Measurements from ENCODE around the gene NACC2.

Gene NACC2

GRCh38 chr9:136092741-136093140 lies 2.3 kb downstream of the NACC2 start (continued):
- TF ChIP-seq CSRNP3 (CRISPR knock-in tag; IDR thresholded peaks at IDR 0.05), result no peak

- ATAC-seq, result no peak
- TF ChIP-seq BACH2 (CRISPR knock-in tag; IDR thresholded peaks at IDR 0.05; ENCODE audit: borderline replicate concordance), result no peak
- TF ChIP-seq PATZ1 (CRISPR knock-in tag; IDR thresholded peaks at IDR 0.05; ENCODE audit: borderline replicate concordance), result no peak
- TF ChIP-seq TOX (CRISPR knock-in tag; IDR thresholded peaks at IDR 0.05; ENCODE audit: borderline replicate concordance), result no peak
- TF ChIP-seq ZFP30 (CRISPR knock-in tag; IDR thresholded peaks at IDR 0.05), result no peak
- TF ChIP-seq TSHZ2 (CRISPR knock-in tag; IDR thresholded peaks at IDR 0.05), result no peak
- TF ChIP-seq ZFP3 (CRISPR knock-in tag; IDR thresholded peaks at IDR 0.05), result no peak
- TF ChIP-seq ZNF70 (CRISPR knock-in tag; IDR thresholded peaks at IDR 0.05), result no peak
- no peak for TF ChIP-seq ZNF8 (CRISPR knock-in tag; IDR thresholded peaks at IDR 0.05)
- TF ChIP-seq RARB (CRISPR knock-in tag; IDR thresholded peaks at IDR 0.05), result no peak
- TF ChIP-seq CREB5 (CRISPR knock-in tag; IDR thresholded peaks at IDR 0.05; ENCODE audit: low read depth), result no peak
- TF ChIP-seq CSDC2 (CRISPR knock-in tag; IDR thresholded peaks at IDR 0.05), result no peak
- no peak for TF ChIP-seq SNAI2 (CRISPR knock-in tag; IDR thresholded peaks at IDR 0.05)
- TF ChIP-seq, protein P1, sequence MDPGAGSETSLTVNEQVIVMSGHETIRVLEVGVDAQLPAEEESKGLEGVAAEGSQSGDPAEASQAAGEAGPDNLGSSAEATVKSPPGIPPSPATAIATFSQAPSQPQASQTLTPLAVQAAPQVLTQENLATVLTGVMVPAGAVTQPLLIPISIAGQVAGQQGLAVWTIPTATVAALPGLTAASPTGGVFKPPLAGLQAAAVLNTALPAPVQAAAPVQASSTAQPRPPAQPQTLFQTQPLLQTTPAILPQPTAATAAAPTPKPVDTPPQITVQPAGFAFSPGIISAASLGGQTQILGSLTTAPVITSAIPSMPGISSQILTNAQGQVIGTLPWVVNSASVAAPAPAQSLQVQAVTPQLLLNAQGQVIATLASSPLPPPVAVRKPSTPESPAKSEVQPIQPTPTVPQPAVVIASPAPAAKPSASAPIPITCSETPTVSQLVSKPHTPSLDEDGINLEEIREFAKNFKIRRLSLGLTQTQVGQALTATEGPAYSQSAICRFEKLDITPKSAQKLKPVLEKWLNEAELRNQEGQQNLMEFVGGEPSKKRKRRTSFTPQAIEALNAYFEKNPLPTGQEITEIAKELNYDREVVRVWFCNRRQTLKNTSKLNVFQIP (CRISPR knock-in tag; IDR thresholded peaks at IDR 0.05; ENCODE audit: borderline replicate concordance, low read depth), result no peak
- TF ChIP-seq OSR1 (CRISPR knock-in tag; IDR thresholded peaks at IDR 0.05), result no peak
Observed at GRCh38 chr9:136092353-136092650, 2.8 kb downstream of the NACC2 start.

DNA sequence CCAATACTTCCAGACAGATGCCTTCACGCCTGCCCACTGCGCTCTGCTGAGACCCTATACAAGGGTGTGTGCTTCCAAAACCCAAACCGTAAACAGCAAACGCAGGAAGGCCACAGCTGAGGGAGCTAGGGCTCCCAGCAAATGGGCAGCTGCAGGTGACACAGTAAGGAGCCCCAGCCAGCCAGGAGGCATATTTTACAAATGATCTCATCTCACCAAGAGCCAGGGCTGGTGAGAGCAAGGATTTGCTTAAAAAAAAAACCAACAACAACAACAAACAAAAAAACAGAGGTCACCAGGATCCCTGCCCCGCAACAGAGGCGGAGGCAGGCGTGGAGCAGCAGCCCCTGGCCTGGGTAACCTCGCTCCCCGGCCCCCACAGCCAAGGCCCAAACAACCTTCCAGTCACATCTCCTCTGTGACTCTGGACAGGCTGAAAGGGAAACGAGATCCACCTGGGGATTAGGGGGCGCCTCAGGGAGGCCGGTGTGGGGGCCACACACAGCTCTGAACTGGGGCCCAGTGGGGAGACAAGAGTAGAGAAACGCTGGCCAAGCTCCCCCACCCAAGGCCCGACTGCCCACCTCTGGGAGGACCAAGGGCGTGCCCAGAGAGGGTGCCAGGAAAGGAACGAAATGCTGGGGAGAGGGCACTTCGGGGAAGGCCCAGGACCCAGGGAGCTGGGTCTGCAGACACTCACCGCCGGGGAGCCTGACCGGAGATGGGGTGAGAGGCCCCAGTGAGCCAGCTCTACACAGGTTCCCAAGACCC lies 3.3 kb downstream of the NACC2 start:
- TF ChIP-seq CSRNP3 (CRISPR knock-in tag; IDR thresholded peaks at IDR 0.05), result no peak
- ATAC-seq, result no peak

- no peak for ATAC-seq
- TF ChIP-seq TOX (CRISPR knock-in tag; IDR thresholded peaks at IDR 0.05; ENCODE audit: borderline replicate concordance) (no peak), ZC3H10 (CRISPR knock-in tag; IDR thresholded peaks at IDR 0.05) (no peak), ARNTL (CRISPR knock-in tag; IDR thresholded peaks at IDR 0.05; ENCODE audit: borderline replicate concordance, low read depth) (no peak), GLIS3 (CRISPR knock-in tag; IDR thresholded peaks at IDR 0.05) (no peak), TCF4 (CRISPR knock-in tag; IDR thresholded peaks at IDR 0.05; ENCODE audit: borderline replicate concordance) (no peak), PATZ1 (CRISPR knock-in tag; IDR thresholded peaks at IDR 0.05; ENCODE audit: borderline replicate concordance) (no peak), ESRRG (CRISPR knock-in tag; IDR thresholded peaks at IDR 0.05) (no peak), ZNF8 (CRISPR knock-in tag; IDR thresholded peaks at IDR 0.05) (no peak), OSR1 (CRISPR knock-in tag; IDR thresholded peaks at IDR 0.05) (no peak), ZFP3 (CRISPR knock-in tag; IDR thresholded peaks at IDR 0.05) (no peak)
- TF ChIP-seq, protein P1 (CRISPR knock-in tag; IDR thresholded peaks at IDR 0.05; ENCODE audit: borderline replicate concordance, low read depth), result no peak
Observed at GRCh38 chr9:136090768-136091581, 4.1 kb downstream of the NACC2 start.
